Measurements from ENCODE around the gene MAP4K4. TPM values are rescaled to one million over a fixed set of nuclear protein-coding genes. Genes with fewer than 3 reads are reported as not detected.

Gene MAP4K4
- total RNA-seq, 4 donors from 2014 or later = 29.6 to 56.6 (median 38.2) TPM

DNA sequence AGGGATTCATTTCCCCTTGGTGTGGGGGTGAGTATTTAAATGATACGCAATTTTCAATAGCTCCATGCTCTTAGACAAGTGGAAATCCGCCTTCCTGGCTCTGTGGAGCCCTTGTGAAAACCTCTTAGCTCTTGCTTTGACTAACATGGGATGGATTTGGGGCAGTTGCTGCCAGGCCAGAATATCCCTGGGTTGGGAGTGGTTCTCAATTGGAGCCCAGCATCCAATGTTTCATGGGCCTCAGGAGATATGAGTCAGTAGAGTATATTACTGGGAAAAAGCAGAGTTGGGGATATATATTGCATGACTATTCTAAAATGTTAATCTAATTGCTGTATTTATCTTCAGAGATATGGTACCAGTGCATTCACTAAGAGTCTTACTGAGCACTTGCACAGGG lies 189.8 kb downstream of the MAP4K4 start:
- WGBS = 100% methylated on average over 2 of the region's 2 CpGs
- no peak overlapping the region for H3K4me3 ChIP-seq
- no peaks in the 10 kb centered on the region for H3K4me1 ChIP-seq
- TF ChIP-seq EP300 (IDR thresholded peaks at IDR 0.05) (no peak), POLR2AphosphoS5 (IDR thresholded peaks at IDR 0.05) (no peak), POLR2A (IDR thresholded peaks at IDR 0.05) (no peak)
- TF ChIP-seq, protein P1, sequence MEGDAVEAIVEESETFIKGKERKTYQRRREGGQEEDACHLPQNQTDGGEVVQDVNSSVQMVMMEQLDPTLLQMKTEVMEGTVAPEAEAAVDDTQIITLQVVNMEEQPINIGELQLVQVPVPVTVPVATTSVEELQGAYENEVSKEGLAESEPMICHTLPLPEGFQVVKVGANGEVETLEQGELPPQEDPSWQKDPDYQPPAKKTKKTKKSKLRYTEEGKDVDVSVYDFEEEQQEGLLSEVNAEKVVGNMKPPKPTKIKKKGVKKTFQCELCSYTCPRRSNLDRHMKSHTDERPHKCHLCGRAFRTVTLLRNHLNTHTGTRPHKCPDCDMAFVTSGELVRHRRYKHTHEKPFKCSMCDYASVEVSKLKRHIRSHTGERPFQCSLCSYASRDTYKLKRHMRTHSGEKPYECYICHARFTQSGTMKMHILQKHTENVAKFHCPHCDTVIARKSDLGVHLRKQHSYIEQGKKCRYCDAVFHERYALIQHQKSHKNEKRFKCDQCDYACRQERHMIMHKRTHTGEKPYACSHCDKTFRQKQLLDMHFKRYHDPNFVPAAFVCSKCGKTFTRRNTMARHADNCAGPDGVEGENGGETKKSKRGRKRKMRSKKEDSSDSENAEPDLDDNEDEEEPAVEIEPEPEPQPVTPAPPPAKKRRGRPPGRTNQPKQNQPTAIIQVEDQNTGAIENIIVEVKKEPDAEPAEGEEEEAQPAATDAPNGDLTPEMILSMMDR (IDR thresholded peaks at IDR 0.05) = no peak
- H3K36me3 ChIP-seq = peaks cover 57% of the 10 kb centered on the region
- no peak for DNase-seq (ENCODE audit: low spot score in 2 of 2)
- no peak overlapping the region for H3K27ac ChIP-seq
- H3K27me3 ChIP-seq = no peaks in the 10 kb centered on the region
- H3K9me3 ChIP-seq = no peaks in the 10 kb centered on the region

DNA sequence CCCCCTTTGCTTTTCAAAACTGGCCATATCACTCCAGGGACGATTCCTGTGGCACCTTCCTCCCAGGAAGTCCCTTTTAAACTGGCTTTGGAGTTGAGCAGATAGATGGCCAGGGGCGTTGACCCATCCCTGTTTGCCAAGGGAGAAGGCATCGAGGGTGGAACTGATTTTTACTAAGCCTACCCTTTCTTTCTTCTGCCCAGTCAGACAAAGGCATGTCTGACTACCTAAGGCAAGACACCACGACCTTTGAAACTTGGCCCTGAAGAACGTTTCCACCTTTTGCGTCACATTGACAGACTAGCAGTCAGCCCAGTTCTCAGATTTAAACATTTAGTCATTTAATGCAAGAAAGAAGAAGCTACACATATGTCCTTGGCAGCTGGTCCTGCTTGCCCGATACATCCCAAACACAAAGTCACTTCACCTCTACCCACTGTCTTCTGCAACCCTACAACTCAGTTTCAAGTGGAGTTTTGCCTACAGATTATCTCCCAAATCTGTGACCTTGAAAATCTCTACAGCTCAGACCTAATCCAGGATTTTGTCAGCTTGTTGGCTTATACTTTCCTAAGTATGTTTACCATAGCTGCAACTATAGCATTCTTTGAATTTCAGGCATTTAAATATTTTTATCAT lies 192.1 kb downstream of the MAP4K4 start:
- no peak for TF ChIP-seq POLR2A (IDR thresholded peaks at IDR 0.05)
- TF ChIP-seq POLR2AphosphoS5 (IDR thresholded peaks at IDR 0.05) = no peak
- no peak for TF ChIP-seq EP300 (IDR thresholded peaks at IDR 0.05)
- TF ChIP-seq, protein P1 (IDR thresholded peaks at IDR 0.05) = no peak
- Histone ChIP-seq H3K36me3 (peaks cover 66% of the 10 kb centered on the region), H3K4me1 (no peaks in the 10 kb centered on the region)

DNA sequence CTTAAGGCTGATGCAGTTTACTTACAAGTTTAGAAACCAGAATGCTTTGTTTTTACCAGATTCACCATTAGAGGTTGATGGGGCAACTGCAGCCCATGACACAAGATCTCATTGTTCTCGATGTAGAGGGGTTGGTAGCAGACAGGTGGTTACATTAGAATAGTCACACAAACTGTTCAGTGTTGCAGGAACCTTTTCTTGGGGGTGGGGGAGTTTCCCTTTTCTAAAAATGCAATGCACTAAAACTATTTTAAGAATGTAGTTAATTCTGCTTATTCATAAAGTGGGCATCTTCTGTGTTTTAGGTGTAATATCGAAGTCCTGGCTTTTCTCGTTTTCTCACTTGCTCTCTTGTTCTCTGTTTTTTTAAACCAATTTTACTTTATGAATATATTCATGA lies 194.9 kb downstream of the MAP4K4 start:
- peaks cover 56% of the 10 kb centered on the region for H3K36me3 ChIP-seq
- TF ChIP-seq, protein P1 (IDR thresholded peaks at IDR 0.05) = no peak
- no peak for TF ChIP-seq POLR2AphosphoS5 (IDR thresholded peaks at IDR 0.05)
- TF ChIP-seq POLR2A (IDR thresholded peaks at IDR 0.05) = no peak
- no peak for TF ChIP-seq EP300 (IDR thresholded peaks at IDR 0.05)

More for the DNA sequence above, 192.1 kb downstream of the MAP4K4 start:
- Histone ChIP-seq H3K27me3 (no peaks in the 10 kb centered on the region), H3K4me3 (no peak overlapping the region), H3K27ac (no peak overlapping the region), H3K9me3 (no peaks in the 10 kb centered on the region)
- 89% methylated on average over 7 of the region's 7 CpGs for WGBS
- no peak for DNase-seq (ENCODE audit: low spot score in 2 of 2)

DNA sequence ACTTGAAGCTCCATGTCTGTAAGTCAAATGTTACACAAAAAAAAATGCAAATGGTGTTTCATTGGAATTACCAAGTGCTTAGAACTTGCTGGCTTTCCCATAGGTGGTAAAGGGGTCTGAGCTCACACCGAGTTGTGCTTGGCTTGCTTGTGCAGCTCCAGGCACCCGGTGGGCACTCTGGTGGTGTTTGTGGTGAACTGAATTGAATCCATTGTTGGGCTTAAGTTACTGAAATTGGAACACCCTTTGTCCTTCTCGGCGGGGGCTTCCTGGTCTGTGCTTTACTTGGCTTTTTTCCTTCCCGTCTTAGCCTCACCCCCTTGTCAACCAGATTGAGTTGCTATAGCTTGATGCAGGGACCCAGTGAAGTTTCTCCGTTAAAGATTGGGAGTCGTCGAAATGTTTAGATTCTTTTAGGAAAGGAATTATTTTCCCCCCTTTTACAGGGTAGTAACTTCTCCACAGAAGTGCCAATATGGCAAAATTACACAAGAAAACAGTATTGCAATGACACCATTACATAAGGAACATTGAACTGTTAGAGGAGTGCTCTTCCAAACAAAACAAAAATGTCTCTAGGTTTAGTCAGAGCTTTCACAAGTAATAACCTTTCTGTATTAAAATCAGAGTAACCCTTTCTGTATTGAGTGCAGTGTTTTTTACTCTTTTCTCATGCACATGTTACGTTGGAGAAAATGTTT lies 196.3 kb downstream of the MAP4K4 start:
- WGBS = 81% methylated on average over 9 of the region's 9 CpGs
- H3K27ac ChIP-seq = no peak overlapping the region
- no peaks in the 10 kb centered on the region for H3K9me3 ChIP-seq
- H3K27me3 ChIP-seq = no peaks in the 10 kb centered on the region
- no peak for DNase-seq (ENCODE audit: low spot score in 2 of 2)
- TF ChIP-seq POLR2AphosphoS5 (IDR thresholded peaks at IDR 0.05) = no peak
- no peak for TF ChIP-seq POLR2A (IDR thresholded peaks at IDR 0.05)
- no peak for TF ChIP-seq EP300 (IDR thresholded peaks at IDR 0.05)
- TF ChIP-seq, protein P1 (IDR thresholded peaks at IDR 0.05) = no peak
- no peak overlapping the region for H3K4me3 ChIP-seq
- H3K4me1 ChIP-seq = no peaks in the 10 kb centered on the region
- H3K36me3 ChIP-seq = peaks cover 43% of the 10 kb centered on the region

More for the DNA sequence above, 194.9 kb downstream of the MAP4K4 start:
- H3K27me3 ChIP-seq = no peaks in the 10 kb centered on the region
- 86% methylated on average over 3 of the region's 3 CpGs for WGBS
- H3K4me3 ChIP-seq = no peak overlapping the region
- no peak overlapping the region for H3K27ac ChIP-seq
- DNase-seq (ENCODE audit: low spot score in 2 of 2) = no peak
- H3K9me3 ChIP-seq = no peaks in the 10 kb centered on the region
- no peaks in the 10 kb centered on the region for H3K4me1 ChIP-seq

DNA sequence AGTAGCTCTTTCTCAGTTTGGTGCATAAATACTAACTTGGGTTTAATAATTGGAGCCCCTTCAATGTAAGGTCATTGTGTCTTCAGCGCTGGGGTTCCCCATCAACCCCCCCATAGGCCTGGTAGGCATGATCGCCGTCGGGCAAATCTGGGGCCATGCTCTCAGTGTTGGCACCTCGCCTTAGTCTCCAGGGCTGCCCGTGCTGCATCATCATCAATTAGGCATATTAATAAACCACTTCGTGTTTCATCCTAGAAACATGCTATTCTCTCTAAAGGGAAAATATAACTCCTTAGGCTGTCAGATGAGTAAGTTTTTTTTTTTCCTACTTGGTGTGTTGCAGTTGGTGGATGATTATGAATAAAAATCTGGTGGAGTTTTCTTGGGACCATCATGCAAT lies 197.5 kb downstream of the MAP4K4 start:
- Histone ChIP-seq H3K4me1 (no peaks in the 10 kb centered on the region), H3K27ac (no peak overlapping the region), H3K4me3 (no peak overlapping the region), H3K27me3 (no peaks in the 10 kb centered on the region), H3K36me3 (peaks cover 34% of the 10 kb centered on the region), H3K9me3 (no peaks in the 10 kb centered on the region)
- WGBS = 63% methylated on average over 6 of the region's 7 CpGs
- TF ChIP-seq POLR2A (IDR thresholded peaks at IDR 0.05) = no peak
- TF ChIP-seq, protein P1 (IDR thresholded peaks at IDR 0.05) = no peak
- no peak for TF ChIP-seq POLR2AphosphoS5 (IDR thresholded peaks at IDR 0.05)
- TF ChIP-seq EP300 (IDR thresholded peaks at IDR 0.05) = no peak
- no peak for DNase-seq (ENCODE audit: low spot score in 2 of 2)

Data from suprapubic skin (tissue), 4 donors.